HepG2 (cell line): ENCODE data around the gene TAF1D. TPM values are rescaled to one million over a fixed set of nuclear protein-coding genes. Genes with fewer than 3 reads are reported as not detected.
A peak's percentile ranks its signal among the peaks of the same experiment; 100 is the strongest.

Experiments
- ELF3 ChIP-seq: IDR thresholded peaks from 2 replicates; pipeline ENCODE4 v1.6.1; 2016; ENCODE audit warnings: missing genetic modification reagents, missing compliant biosample characterization
- MBD4 ChIP-seq: IDR thresholded peaks from 2 replicates; pipeline ENCODE4 v1.6.1; 2012; ENCODE audit warnings: low read length, inconsistent platforms, borderline replicate concordance
- ZEB1 ChIP-seq: IDR thresholded peaks from 2 replicates; pipeline ENCODE4 v1.6.1; 2012; ENCODE audit warnings: mild to moderate bottlenecking, low read depth, inconsistent platforms; ENCODE audit not compliant: insufficient replicate concordance
- ZFP91 ChIP-seq: sonication (generic); formaldehyde crosslinking; IDR thresholded peaks from 2 replicates; pipeline ENCODE4 v1.9.0; 2022; ENCODE audit warnings: missing genetic modification reagents, mild to moderate bottlenecking, borderline replicate concordance
- ZMAT3 ChIP-seq: sonication (generic); formaldehyde crosslinking; conservative IDR thresholded peaks from 2 replicates; pipeline ENCODE4 v1.7.0; 2021; ENCODE audit warnings: missing genetic modification reagents
- ZNF136 ChIP-seq: sonication (generic); formaldehyde crosslinking; IDR thresholded peaks from 2 replicates; pipeline ENCODE4 v1.8.1; 2022; ENCODE audit warnings: low read depth, mild to moderate bottlenecking, moderate library complexity, missing genetic modification reagents
- ZNF251 ChIP-seq: sonication (generic); formaldehyde crosslinking; IDR thresholded peaks from 2 replicates; pipeline ENCODE4 v1.9.0; 2021; ENCODE audit warnings: mild to moderate bottlenecking, missing genetic modification reagents
- ZNF383 ChIP-seq: sonication (generic); formaldehyde crosslinking; IDR thresholded peaks from 2 replicates; pipeline ENCODE4 v1.4.0; 2020; ENCODE audit warnings: missing genetic modification reagents, mild to moderate bottlenecking, borderline replicate concordance
- ZNF543 ChIP-seq: sonication (generic); formaldehyde crosslinking; IDR thresholded peaks from 2 replicates; pipeline ENCODE4 v1.4.0; 2020; ENCODE audit warnings: mild to moderate bottlenecking, missing genetic modification reagents
- ZNF790 ChIP-seq: sonication (generic); formaldehyde crosslinking; IDR thresholded peaks from 2 replicates; pipeline ENCODE4 v1.8.0; 2022; ENCODE audit warnings: missing genetic modification reagents, mild to moderate bottlenecking, borderline replicate concordance
- polyA plus RNA-seq, 8 experiments: library from polyadenylated mRNA; depleted of rRNA in 3 of 8; stranded (reverse) in 7 of 8; unstranded in 1 of 8; fragments of >200 nt; fragmentation: Illumina TruSeq in 4 of 8; extraction: Trizol in 4 of 8; gene quantifications; 2 replicates each; pipeline versions ENCODE4 v1.2.1 to v1.2.3, GENCODE V29; 2011 to 2016; ENCODE audit warnings: low read depth in 4 of 8, missing spikeins in 1 of 8, mixed read lengths in 1 of 8; ENCODE audit not compliant: insufficient read depth in 1 of 8
- total RNA-seq, 5 experiments: library from RNA; depleted of rRNA; stranded (reverse); fragments of >200 nt; fragmentation: Illumina TruSeq; extraction: Trizol; gene quantifications; 2 replicates each; pipeline ENCODE4 v1.2.3, GENCODE V29; 2016; ENCODE audit warnings: low read depth in 1 of 5
- TF ChIP-seq, protein P1 (sequence below): fragments of 450-650 bp; IDR thresholded peaks from 2 replicates; pipeline ENCODE4 v1.6.1; 2017; ENCODE audit warnings: mild to moderate bottlenecking
- TF ChIP-seq, protein P2 (sequence below): sonication (generic); formaldehyde crosslinking; IDR thresholded peaks from 2 replicates; pipeline ENCODE4 v1.4.0; 2020; ENCODE audit warnings: missing genetic modification reagents
- TF ChIP-seq, protein P3 (sequence below): sonication (generic); formaldehyde crosslinking; IDR thresholded peaks from 2 replicates; pipeline ENCODE4 v1.5.0; 2020; ENCODE audit warnings: missing genetic modification reagents
- TF ChIP-seq, protein P4 (sequence below): fragments of 450-650 bp; IDR thresholded peaks from 2 replicates; pipeline ENCODE4 v1.6.1; 2017

TAF1D gene
- total and polyA plus RNA-seq, 2 of the 13 experiments (the other 11 are each of a cell fraction or from before 2014, with no cell fraction given), result 132 to 207 TPM

DNA sequence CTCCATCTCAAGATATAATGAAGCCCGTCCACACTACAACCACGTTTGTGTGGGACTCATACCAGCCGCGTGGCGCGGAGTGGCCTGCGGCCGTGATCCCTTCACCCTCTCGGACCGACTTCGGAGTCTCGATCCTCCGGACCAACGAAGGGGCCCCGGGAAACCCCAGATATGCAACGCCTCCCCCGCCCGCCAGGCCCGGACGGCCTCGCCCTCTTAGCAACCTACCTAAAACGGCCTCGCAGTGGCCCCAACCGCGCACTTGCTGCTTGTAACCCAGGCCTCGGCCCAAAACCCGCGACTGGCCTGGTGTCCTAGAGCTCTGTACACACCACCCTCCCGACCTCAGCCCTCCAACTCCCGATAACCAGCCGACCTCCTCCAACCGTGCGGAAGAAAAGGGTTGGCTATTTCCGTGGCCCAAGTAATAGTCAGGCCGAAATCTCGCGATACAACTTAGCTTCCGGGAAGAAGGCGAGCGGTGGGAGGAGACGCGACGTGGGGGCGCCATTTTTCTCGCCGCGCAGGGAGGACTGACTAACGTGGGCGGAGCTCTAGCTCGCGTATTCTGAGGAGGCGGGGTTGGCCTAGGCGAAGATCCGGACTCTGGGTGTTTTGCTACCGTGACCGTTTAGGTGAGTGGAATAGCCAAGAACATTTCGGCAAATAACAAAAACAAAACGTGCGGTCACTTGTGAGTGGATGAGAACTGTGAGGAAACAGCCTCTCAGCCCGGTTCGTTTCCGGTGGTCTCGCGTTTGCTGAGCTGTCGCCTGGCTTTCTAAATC lies at the start of gene TAF1D, which contains the start of gene C11orf54 (continued):
- no peak for TF ChIP-seq ZNF383
- TF ChIP-seq ZNF543 (CRISPR knock-in tag), result 0 out of 2 replicates have a peak, but pooled peaks have one; percentile 47
- TF ChIP-seq, protein P1, sequence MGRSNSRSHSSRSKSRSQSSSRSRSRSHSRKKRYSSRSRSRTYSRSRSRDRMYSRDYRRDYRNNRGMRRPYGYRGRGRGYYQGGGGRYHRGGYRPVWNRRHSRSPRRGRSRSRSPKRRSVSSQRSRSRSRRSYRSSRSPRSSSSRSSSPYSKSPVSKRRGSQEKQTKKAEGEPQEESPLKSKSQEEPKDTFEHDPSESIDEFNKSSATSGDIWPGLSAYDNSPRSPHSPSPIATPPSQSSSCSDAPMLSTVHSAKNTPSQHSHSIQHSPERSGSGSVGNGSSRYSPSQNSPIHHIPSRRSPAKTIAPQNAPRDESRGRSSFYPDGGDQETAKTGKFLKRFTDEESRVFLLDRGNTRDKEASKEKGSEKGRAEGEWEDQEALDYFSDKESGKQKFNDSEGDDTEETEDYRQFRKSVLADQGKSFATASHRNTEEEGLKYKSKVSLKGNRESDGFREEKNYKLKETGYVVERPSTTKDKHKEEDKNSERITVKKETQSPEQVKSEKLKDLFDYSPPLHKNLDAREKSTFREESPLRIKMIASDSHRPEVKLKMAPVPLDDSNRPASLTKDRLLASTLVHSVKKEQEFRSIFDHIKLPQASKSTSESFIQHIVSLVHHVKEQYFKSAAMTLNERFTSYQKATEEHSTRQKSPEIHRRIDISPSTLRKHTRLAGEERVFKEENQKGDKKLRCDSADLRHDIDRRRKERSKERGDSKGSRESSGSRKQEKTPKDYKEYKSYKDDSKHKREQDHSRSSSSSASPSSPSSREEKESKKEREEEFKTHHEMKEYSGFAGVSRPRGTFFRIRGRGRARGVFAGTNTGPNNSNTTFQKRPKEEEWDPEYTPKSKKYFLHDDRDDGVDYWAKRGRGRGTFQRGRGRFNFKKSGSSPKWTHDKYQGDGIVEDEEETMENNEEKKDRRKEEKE, result no peak
- no peak for TF ChIP-seq ZNF251
- TF ChIP-seq, protein P2, sequence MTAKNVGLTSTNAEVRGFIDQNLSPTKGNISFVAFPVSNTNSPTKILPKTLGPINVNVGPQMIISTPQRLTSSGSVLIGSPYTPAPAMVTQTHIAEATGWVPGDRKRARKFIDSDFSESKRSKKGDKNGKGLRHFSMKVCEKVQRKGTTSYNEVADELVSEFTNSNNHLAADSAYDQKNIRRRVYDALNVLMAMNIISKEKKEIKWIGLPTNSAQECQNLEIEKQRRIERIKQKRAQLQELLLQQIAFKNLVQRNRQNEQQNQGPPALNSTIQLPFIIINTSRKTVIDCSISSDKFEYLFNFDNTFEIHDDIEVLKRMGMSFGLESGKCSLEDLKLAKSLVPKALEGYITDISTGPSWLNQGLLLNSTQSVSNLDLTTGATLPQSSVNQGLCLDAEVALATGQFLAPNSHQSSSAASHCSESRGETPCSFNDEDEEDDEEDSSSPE, result peak; percentile 49
- peak; percentile 86 for TF ChIP-seq ZFP91 (CRISPR knock-in tag)
- TF ChIP-seq ZNF136 (CRISPR knock-in tag), result peak; percentile 80; the same call in 1 of the 2 replicates
- TF ChIP-seq ZNF790 (CRISPR knock-in tag), result peak; percentile 81; the same call in 1 of the 2 replicates
- TF ChIP-seq MBD4, result no peak
- TF ChIP-seq ZEB1, result peak; percentile 26
- TF ChIP-seq, protein P3, sequence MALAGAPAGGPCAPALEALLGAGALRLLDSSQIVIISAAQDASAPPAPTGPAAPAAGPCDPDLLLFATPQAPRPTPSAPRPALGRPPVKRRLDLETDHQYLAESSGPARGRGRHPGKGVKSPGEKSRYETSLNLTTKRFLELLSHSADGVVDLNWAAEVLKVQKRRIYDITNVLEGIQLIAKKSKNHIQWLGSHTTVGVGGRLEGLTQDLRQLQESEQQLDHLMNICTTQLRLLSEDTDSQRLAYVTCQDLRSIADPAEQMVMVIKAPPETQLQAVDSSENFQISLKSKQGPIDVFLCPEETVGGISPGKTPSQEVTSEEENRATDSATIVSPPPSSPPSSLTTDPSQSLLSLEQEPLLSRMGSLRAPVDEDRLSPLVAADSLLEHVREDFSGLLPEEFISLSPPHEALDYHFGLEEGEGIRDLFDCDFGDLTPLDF (CRISPR knock-in tag), result no peak
- TF ChIP-seq ELF3 (CRISPR knock-in tag), result peak; percentile 93
- TF ChIP-seq ZMAT3 (CRISPR knock-in tag), result no peak; the same call in 1 of the 2 replicates
- TF ChIP-seq, protein P4, sequence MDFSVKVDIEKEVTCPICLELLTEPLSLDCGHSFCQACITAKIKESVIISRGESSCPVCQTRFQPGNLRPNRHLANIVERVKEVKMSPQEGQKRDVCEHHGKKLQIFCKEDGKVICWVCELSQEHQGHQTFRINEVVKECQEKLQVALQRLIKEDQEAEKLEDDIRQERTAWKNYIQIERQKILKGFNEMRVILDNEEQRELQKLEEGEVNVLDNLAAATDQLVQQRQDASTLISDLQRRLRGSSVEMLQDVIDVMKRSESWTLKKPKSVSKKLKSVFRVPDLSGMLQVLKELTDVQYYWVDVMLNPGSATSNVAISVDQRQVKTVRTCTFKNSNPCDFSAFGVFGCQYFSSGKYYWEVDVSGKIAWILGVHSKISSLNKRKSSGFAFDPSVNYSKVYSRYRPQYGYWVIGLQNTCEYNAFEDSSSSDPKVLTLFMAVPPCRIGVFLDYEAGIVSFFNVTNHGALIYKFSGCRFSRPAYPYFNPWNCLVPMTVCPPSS, result no peak
